HG02623 (cell line): ENCODE data around the gene ANK2.

Source experiments
- ATAC-seq: cut with Tn5 transposase; IDR thresholded peaks from one replicate; pipeline ENCODE4 v1.9.1; 2021; ENCODE audit warnings: moderate library complexity; ENCODE audit not compliant: unreplicated experiment

The ANK2 gene

GRCh38 chr4:113049421-113050370 lies at the start of gene ANK2:
ANK2 (plus strand) TSS chr4:113049653; CDS start chr4:113049729, 76 bp downstream.
- ATAC-seq = no peak

DNA sequence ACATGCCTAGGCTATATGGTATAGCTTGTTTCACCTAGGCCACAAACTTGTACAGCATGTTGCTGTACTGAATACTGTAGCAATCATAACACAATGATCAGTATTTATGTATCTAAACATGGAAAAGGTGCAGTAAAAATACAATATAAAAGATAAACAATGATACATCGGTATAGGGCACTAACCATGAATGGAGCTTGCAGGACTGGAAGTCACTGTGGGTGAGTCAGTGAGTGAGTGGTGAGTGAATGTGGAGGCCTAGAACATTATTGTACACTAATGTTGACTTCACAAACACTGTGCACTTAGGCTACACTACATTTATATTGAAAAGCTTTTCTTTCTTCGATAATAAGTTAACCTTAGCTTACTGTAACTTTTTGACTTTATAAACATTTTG lies 45.6 kb upstream of the ANK2 start:
- ATAC-seq = no peak

DNA sequence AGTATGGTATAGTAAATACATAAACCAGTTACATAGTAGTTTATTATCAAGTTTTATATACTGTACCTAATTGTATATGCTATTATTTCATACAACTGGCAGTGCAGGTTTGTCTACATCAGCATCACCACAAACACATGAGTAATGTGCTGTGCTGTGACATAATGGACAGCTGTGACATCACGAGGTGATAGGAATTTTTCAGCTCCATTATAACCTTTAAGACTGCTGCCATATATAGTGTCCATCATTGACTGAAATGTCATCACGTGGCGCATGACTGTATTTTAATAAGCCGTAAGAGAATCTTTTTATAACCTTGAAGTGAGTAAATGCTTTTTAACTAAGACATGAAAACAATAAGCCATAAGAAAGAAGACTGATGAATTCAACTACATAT lies 44.8 kb upstream of the ANK2 start:
- no peak for ATAC-seq

GRCh38 chr4:113006632-113007031 lies 42.8 kb upstream of the ANK2 start:
- ATAC-seq = no peak

- no peak for ATAC-seq
Measured at GRCh38 chr4:113007151-113007550, 42.3 kb upstream of the ANK2 start.

- no peak for ATAC-seq
Measured at GRCh38 chr4:113008135-113008534, 41.3 kb upstream of the ANK2 start.

GRCh38 chr4:113008716-113009115 lies 40.7 kb upstream of the ANK2 start:
- ATAC-seq = no peak

DNA sequence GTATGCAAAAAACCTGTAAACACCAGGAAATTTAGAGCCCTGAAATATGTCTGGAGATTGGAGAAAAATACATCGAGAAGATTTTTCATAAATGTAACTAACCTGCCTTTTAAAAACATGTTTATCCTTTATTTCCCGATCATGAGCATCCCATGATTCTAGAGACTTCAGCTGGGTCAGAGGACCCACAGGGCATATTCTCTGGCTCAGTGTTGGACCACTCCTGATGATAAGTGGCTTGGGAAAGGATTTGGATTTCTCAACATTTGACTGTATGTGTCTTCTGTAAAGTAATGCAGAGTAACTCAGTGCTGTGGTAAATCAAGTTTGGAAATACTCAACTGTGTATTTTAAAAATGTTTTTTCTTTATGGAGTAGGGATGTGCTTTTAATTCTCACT lies 40.0 kb upstream of the ANK2 start:
- ATAC-seq = no peak

DNA sequence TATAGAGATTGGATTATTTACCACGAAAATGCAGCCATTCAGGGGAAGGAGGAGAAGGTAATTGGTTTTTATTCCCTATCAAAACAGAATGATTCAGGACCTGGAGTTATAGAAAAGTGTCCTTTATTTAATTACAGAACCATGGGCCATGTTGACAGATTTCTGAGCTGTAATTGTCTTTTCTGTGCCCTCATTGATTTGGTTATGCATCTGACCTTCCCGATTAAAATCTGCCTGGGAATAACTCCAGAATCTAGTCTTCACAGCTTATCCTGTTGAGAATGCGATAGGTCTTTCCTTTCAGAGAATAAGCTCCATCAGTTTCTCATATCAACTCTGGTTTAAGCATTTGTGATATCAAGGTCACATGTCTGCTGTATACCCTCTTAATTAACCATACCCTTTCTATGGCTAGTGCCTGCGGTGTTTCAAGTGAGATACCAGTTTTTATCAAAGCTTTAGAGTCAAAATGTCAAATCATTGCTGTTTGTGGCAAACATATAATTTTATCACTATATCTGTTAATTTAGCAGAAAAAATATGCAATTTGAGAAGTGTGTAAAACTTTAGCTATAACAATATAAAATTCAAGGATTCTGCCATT lies 37.2 kb upstream of the ANK2 start:
- no peak for ATAC-seq

DNA sequence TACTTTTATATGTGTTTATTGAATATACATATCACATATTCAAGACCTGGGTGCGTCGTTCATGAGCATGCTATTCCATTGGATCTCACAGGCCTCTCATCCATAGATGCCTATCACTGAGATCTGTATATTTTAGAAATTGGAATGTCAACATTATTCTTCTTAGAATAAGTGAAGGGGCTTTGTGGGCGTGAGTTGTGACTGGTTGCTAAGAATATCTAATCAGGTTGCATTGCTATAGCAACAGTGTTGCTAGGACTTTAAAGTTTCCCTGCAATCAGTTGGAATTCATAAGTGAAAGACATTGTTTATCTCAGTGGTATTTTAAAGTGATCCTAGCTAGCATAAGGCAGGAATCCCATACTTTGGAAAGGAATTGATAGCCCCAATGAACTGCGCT lies 36.7 kb upstream of the ANK2 start:
- ATAC-seq = no peak

- ATAC-seq = no peak
Measured at GRCh38 chr4:113013751-113014150, 35.7 kb upstream of the ANK2 start.

- no peak for ATAC-seq
Measured at GRCh38 chr4:113016377-113016776, 33.1 kb upstream of the ANK2 start.

GRCh38 chr4:113020966-113021365 lies 28.5 kb upstream of the ANK2 start:
- no peak for ATAC-seq

- ATAC-seq = no peak
Measured at GRCh38 chr4:113024388-113024787, 25.1 kb upstream of the ANK2 start.

- no peak for ATAC-seq
Measured at GRCh38 chr4:113025416-113025815, 24.0 kb upstream of the ANK2 start.

- ATAC-seq = no peak
Measured at GRCh38 chr4:113026556-113026955, 22.9 kb upstream of the ANK2 start.

GRCh38 chr4:113028074-113028473 lies 21.4 kb upstream of the ANK2 start:
- ATAC-seq = no peak

DNA sequence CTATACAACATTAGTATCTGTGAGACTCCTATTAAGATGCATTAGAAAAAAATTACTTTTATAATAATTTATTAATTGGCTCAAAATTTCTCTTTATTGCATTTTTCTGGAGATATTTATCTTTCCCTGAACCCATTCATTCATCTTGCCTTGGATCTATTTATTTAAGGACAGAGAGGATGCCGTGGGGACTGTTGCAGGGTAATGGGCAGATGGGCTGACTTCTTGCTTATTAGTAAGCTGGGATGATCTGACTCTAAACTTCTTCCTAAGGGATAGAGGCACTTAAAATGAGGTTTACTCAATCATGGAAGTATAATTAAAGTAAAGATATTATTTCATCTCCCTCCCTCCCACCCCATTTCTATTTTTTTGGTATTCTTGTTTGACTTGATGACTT lies 18.2 kb upstream of the ANK2 start:
- no peak for ATAC-seq

DNA sequence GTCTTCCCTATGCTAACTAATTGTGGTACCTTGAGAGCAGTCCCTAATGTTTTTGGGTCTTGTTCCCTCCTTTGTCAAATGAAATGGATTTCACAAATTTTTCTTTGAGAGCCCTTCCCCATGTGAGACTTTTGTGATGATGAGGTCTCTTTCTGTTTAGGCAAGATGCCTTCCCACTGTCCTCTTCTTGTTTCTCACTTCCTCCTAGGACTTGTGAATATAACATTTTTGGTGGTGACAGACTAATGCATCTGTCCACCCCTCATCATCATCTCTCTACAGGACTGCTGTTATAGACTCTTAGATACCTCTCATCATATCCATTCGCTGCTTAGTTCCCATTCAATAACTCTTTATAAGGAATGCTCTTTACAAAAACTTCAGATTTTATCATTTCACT lies 8.7 kb upstream of the ANK2 start:
- no peak for ATAC-seq

GRCh38 chr4:113042502-113042901 lies 7.0 kb upstream of the ANK2 start:
- no peak for ATAC-seq

DNA sequence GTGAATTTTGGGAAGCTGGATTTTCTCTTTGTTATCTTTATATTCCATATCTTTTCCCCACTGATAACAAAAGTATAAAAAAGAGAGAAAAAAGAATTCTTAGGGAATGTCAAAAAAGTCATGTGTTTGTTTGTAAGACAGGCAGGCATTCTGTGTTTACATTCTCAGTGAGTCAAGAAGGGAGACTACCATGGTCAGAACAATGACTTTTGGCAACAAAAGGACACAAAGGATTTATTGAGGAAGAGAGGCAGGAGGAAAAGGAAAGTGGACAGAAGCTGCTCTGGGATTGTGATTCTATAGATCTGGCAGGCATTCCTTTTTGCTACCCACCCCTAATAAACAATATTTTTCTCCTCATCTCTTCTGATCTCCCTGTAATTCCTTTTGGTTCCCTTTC lies 5.9 kb upstream of the ANK2 start:
- no peak for ATAC-seq

- ATAC-seq = no peak
Measured at GRCh38 chr4:113050371-113050755, 910 bp downstream of the ANK2 start.
